Thyroid gland (tissue), 4 donors: ENCODE data around the gene ADAP1.

Experiments
- POLR2A ChIP-seq, 2 donors: fragments of 450-650 bp; IDR thresholded peaks; one replicate each; pipeline ENCODE4 v1.6.1; 2017; ENCODE audit warnings: antibody characterized with exemption in 2 of 2, mild to moderate bottlenecking in 2 of 2, moderate library complexity in 1 of 2
- TF ChIP-seq, protein P1 (sequence below), 6 experiments: fragments of 200-600 bp in 3 of 6; fragments of 450-650 bp in 3 of 6; sonication (generic) in 3 of 6; IDR thresholded peaks; one replicate each; pipeline ENCODE4 v1.5.1; 2016 to 2019; ENCODE audit warnings: antibody characterized with exemption in 6 of 6, mild to moderate bottlenecking in 2 of 6, inconsistent platforms in 1 of 6, moderate library complexity in 1 of 6

DNA sequence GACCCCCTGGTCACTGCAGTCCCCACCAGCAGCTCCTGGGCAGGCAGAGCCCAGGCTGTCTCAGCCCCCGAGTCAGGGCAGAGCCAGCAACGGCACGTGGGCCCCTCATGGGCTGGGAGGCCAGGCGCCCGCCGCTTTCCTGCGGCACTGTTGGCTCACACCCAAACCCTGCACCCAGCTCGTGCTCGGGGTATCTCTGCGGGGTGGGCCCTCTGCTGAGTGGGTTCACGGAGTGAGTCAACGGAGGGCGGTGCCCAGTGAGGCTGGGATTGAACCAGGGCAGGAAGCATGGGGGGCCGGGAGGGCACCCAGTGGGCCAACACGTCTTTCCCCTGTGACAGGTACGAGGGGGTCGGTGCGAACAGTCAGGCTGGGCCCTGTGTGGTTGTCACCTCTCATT is 28.9 kb downstream of the ADAP1 start:
- TF ChIP-seq, protein P1, sequence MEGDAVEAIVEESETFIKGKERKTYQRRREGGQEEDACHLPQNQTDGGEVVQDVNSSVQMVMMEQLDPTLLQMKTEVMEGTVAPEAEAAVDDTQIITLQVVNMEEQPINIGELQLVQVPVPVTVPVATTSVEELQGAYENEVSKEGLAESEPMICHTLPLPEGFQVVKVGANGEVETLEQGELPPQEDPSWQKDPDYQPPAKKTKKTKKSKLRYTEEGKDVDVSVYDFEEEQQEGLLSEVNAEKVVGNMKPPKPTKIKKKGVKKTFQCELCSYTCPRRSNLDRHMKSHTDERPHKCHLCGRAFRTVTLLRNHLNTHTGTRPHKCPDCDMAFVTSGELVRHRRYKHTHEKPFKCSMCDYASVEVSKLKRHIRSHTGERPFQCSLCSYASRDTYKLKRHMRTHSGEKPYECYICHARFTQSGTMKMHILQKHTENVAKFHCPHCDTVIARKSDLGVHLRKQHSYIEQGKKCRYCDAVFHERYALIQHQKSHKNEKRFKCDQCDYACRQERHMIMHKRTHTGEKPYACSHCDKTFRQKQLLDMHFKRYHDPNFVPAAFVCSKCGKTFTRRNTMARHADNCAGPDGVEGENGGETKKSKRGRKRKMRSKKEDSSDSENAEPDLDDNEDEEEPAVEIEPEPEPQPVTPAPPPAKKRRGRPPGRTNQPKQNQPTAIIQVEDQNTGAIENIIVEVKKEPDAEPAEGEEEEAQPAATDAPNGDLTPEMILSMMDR (IDR thresholded peaks at IDR 0.05): no peak
- no peak for TF ChIP-seq POLR2A (IDR thresholded peaks at IDR 0.05)
